Astrocyte of the cerebellum (primary cell): ENCODE measurements around the gene CD200.

ENCODE experiments used
- DNase-seq: peaks from one replicate; pipeline ENCODE4 v3.0.0-alpha.2; 2011; ENCODE audit warnings: low read depth
- H3K4me3 ChIP-seq: 2 replicates; pipeline ENCODE4 v1.5.1; 2011; ENCODE audit warnings: mild to moderate bottlenecking, low read depth, low read length, moderate library complexity
- CTCF ChIP-seq: IDR thresholded peaks from 2 replicates; pipeline ENCODE4 v1.5.1; 2012; ENCODE audit warnings: low read length, low read depth, moderate library complexity, mild to moderate bottlenecking; ENCODE audit errors: missing control alignments
- in situ Hi-C: cut with HindIII; loops from 2 replicates; pipeline ENCODE4 v1.10.0; 2017; ENCODE audit warnings: low sequenced_read_pairs

CD200 gene

GRCh38 chr3:112354642-112355306 lies 21.8 kb downstream of the CD200 start:
- TF ChIP-seq CTCF, result no peak
- in situ Hi-C loops, result no loop called here

GRCh38 chr3:112355307-112355687 lies 22.3 kb downstream of the CD200 start:
- DNase-seq, result no peak
- in situ Hi-C loops, result no loop called here
- no peak for TF ChIP-seq CTCF
- H3K4me3 ChIP-seq, result no peak overlapping the region

More at GRCh38 chr3:112354642-112355306, 21.8 kb downstream of the CD200 start:
- DNase-seq, result no peak
- H3K4me3 ChIP-seq, result no peak overlapping the region

GRCh38 chr3:112357930-112358780 lies 25.2 kb downstream of the CD200 start:
- no peak overlapping the region for H3K4me3 ChIP-seq
- in situ Hi-C loops, result no loop called here
- no peak for DNase-seq
- TF ChIP-seq CTCF, result no peak

GRCh38 chr3:112360561-112360960 lies 27.6 kb downstream of the CD200 start:
- DNase-seq, result peak; percentile 54
- in situ Hi-C loops, result loop anchor here (5.0 kb wide), 1 partner anchor 52 kb away; no protein-coding TSS in a partner anchor
- H3K4me3 ChIP-seq, result no peak overlapping the region
- TF ChIP-seq CTCF, result no peak

- in situ Hi-C loops, result loop anchor here (5.0 kb wide), 1 partner anchor 50 kb away; no protein-coding TSS in a partner anchor
- no peak for TF ChIP-seq CTCF
- no peak for DNase-seq
Measured at GRCh38 chr3:112362221-112362620, 29.3 kb downstream of the CD200 start.

GRCh38 chr3:112364291-112364690 lies 31.3 kb downstream of the CD200 start:
- no peak for DNase-seq
- no peak for TF ChIP-seq CTCF
- in situ Hi-C loops, result loop anchor here (5.0 kb wide), 1 partner anchor 48 kb away; no protein-coding TSS in a partner anchor
- H3K4me3 ChIP-seq, result no peak overlapping the region

More at GRCh38 chr3:112362221-112362620, 29.3 kb downstream of the CD200 start:
- no peak overlapping the region for H3K4me3 ChIP-seq
